Measurements from ENCODE around the gene CAMTA1. TPM values are rescaled to one million over a fixed set of nuclear protein-coding genes. Genes with fewer than 3 reads are reported as not detected.
"Not testable (repeated sequence)": the region's sequence is repeated elsewhere in the genome, so short reads cannot be mapped to it uniquely, and the experiment has no call there.

CAMTA1 gene
- total and polyA plus RNA-seq, 9 of the 15 experiments (the other 6 are each of a cell fraction or from before 2014, with no cell fraction given): 43.9 to 161 (median 65.9) TPM

- TF ChIP-seq CBX3 (IDR thresholded peaks at IDR 0.05; ENCODE audit: borderline replicate concordance in 1 of 2, low read length in 2 of 2) (0 out of 3 replicates have a peak, but pooled peaks of 1 of the 2 experiments have one; percentile 20), ZNF431 (CRISPR knock-in tag; IDR thresholded peaks at IDR 0.05) (peak; percentile 99)
- H3K27me3 ChIP-seq (ENCODE audit: control insufficient read depth in 2 of 2, insufficient read depth in 2 of 2, low read length in 2 of 2); H3K36me3 ChIP-seq (ENCODE audit: control insufficient read depth, insufficient read depth, low read length); H4K20me1 ChIP-seq (replicated peaks; ENCODE audit: control insufficient read depth, insufficient read depth, low read length); H3K4me3 ChIP-seq; CTCF ChIA-PET (ENCODE audit: low intra/inter-chr PET ratio); H3K4me2 ChIP-seq (ENCODE audit: insufficient read depth, low read length); ATAC-seq; intact Hi-C loops (cut with micrococcal nuclease); H2AFZ ChIP-seq (ENCODE audit: low read depth, low read length); in situ Hi-C loops (cut with MboI); H3K9ac ChIP-seq (ENCODE audit: insufficient read depth in 1 of 2, low read depth in 2 of 2, low read length in 2 of 2); H3K9me1 ChIP-seq (ENCODE audit: control insufficient read depth, insufficient read depth, low read length); BruUV-seq (replicated peaks); H3K9me3 ChIP-seq (replicated peaks; ENCODE audit: control insufficient read depth, insufficient read depth, low read depth, low read length); H3K4me1 ChIP-seq (replicated peaks in 1 of 2; ENCODE audit: control insufficient read depth in 2 of 2, insufficient read depth in 2 of 2, low read length in 2 of 2); DNase-seq (ENCODE audit: extremely low read depth in 1 of 4, low spot score in 3 of 4); H3K27ac ChIP-seq (ENCODE audit: extremely low read depth, low read depth, low read length); H3K79me2 ChIP-seq (ENCODE audit: control insufficient read depth, insufficient read depth, low read length); FAIRE-seq: not testable (repeated sequence)
- POLR2A ChIA-PET: interaction anchor here (1.0 to 1.9 kb wide), 3 partner anchors 10 to 29 kb away, joined by 3 to 8 read pairs (median 7); no protein-coding TSS in a partner anchor
- WGBS (ENCODE audit: insufficient coverage, low coverage, missing lambda C conversion rate): 70% methylated on average over 4 of the region's 4 CpGs
Observed at GRCh38 chr1:6845786-6846185, 60.5 kb downstream of the CAMTA1 start.

GRCh38 chr1:6848816-6849215, 63.6 kb downstream of the CAMTA1 start:
- no peak overlapping the region for H3K27ac ChIP-seq (ENCODE audit: extremely low read depth, low read depth, low read length)
- H3K9me1 ChIP-seq (ENCODE audit: control insufficient read depth, insufficient read depth, low read length): no peaks in the 10 kb centered on the region
- H3K4me3 ChIP-seq: no peak overlapping the region
- H4K20me1 ChIP-seq (replicated peaks; ENCODE audit: control insufficient read depth, insufficient read depth, low read length): no peaks in the 10 kb centered on the region
- ATAC-seq (no peak), DNase-seq (ENCODE audit: extremely low read depth in 1 of 4, low spot score in 3 of 4) (no peak), FAIRE-seq (no peak)
- TF ChIP-seq TBL1XR1 (IDR thresholded peaks at IDR 0.05; ENCODE audit: low read length in 2 of 2): no peak
- TF ChIP-seq RHOXF2B (CRISPR knock-in tag; conservative IDR thresholded peaks at IDR 0.05): no peak
- no peak for TF ChIP-seq CLOCK (CRISPR knock-in tag; IDR thresholded peaks at IDR 0.05; ENCODE audit: borderline replicate concordance)
- no peak for TF ChIP-seq DIDO1 (tag; IDR thresholded peaks at IDR 0.05; ENCODE audit: low read depth)
- 18% methylated on average over 3 of the region's 3 CpGs for WGBS (ENCODE audit: insufficient coverage, low coverage, missing lambda C conversion rate)
- H3K4me1 ChIP-seq (replicated peaks in 1 of 2; ENCODE audit: control insufficient read depth in 2 of 2, insufficient read depth in 2 of 2, low read length in 2 of 2): no peaks in the 10 kb centered on the region
- no TSS peak for BruUV-seq (replicated peaks)
- POLR2A ChIA-PET: interaction anchor here (0.7 to 2.0 kb wide), 2 partner anchors 21 to 681 kb away, joined by 3 to 5 read pairs; no protein-coding TSS in a partner anchor
- in situ Hi-C loops (cut with MboI): no loop called here
- H3K4me2 ChIP-seq (ENCODE audit: insufficient read depth, low read length): no peak overlapping the region
- H3K9me3 ChIP-seq (replicated peaks; ENCODE audit: control insufficient read depth, insufficient read depth, low read depth, low read length): no peaks in the 10 kb centered on the region
- no peaks in the 10 kb centered on the region for H3K36me3 ChIP-seq (ENCODE audit: control insufficient read depth, insufficient read depth, low read length)
- no peaks in the 10 kb centered on the region for H3K27me3 ChIP-seq (ENCODE audit: control insufficient read depth in 2 of 2, insufficient read depth in 2 of 2, low read length in 2 of 2)
- CTCF ChIA-PET (ENCODE audit: low intra/inter-chr PET ratio): interaction anchor here (0.7 kb wide), 1 partner anchor 26 kb away, joined by 3 read pairs; no protein-coding TSS in a partner anchor
- intact Hi-C loops (cut with micrococcal nuclease): no loop called here
- H3K9ac ChIP-seq (ENCODE audit: insufficient read depth in 1 of 2, low read depth in 2 of 2, low read length in 2 of 2): no peak overlapping the region
- H2AFZ ChIP-seq (ENCODE audit: low read depth, low read length): no peak overlapping the region
- H3K79me2 ChIP-seq (ENCODE audit: control insufficient read depth, insufficient read depth, low read length): no peaks in the 10 kb centered on the region
